ENCODE measurements around the gene LURAP1L. TPM values are rescaled to one million over a fixed set of nuclear protein-coding genes. Genes with fewer than 3 reads are reported as not detected.
A peak's percentile ranks its signal among the peaks of the same experiment; 100 is the strongest.

The LURAP1L gene
- total RNA-seq, 1 donor, result 38.0 TPM

- TF ChIP-seq CTCF (IDR thresholded peaks at IDR 0.05; ENCODE audit: insufficient read depth, low read depth, low read length), result no peak
- no peak overlapping the region for H3K4me3 ChIP-seq (ENCODE audit: low read depth, low read length)
- DNase-seq (ENCODE audit: low read depth), result peak; percentile 87
Observed at GRCh38 chr9:12815888-12816287, 41.1 kb downstream of the LURAP1L start.

GRCh38 chr9:12816656-12817101, 41.9 kb downstream of the LURAP1L start:
- DNase-seq (ENCODE audit: low read depth), result no peak
- TF ChIP-seq CTCF (IDR thresholded peaks at IDR 0.05; ENCODE audit: insufficient read depth, low read depth, low read length), result no peak
- H3K4me3 ChIP-seq (ENCODE audit: low read depth, low read length), result no peak overlapping the region

- no peak overlapping the region for H3K4me3 ChIP-seq (ENCODE audit: low read depth, low read length)
- no peak for TF ChIP-seq CTCF (IDR thresholded peaks at IDR 0.05; ENCODE audit: insufficient read depth, low read depth, low read length)
- peak; percentile 86 for DNase-seq (ENCODE audit: low read depth)
Observed at GRCh38 chr9:12817702-12818101, 42.9 kb downstream of the LURAP1L start.

GRCh38 chr9:12818431-12819000, 43.7 kb downstream of the LURAP1L start:
- TF ChIP-seq CTCF (IDR thresholded peaks at IDR 0.05; ENCODE audit: insufficient read depth, low read depth, low read length), result peak; percentile 9
- no peak overlapping the region for H3K4me3 ChIP-seq (ENCODE audit: low read depth, low read length)
- peak; percentile 40 for DNase-seq (ENCODE audit: low read depth)

- DNase-seq (ENCODE audit: low read depth), result peak; percentile 20
- H3K4me3 ChIP-seq (ENCODE audit: low read depth, low read length), result no peak overlapping the region
- TF ChIP-seq CTCF (IDR thresholded peaks at IDR 0.05; ENCODE audit: insufficient read depth, low read depth, low read length), result peak; percentile 49
Observed at GRCh38 chr9:12819436-12820185, 44.8 kb downstream of the LURAP1L start.

- no peak for TF ChIP-seq CTCF (IDR thresholded peaks at IDR 0.05; ENCODE audit: insufficient read depth, low read depth, low read length)
- DNase-seq (ENCODE audit: low read depth), result no peak
Observed at GRCh38 chr9:12822111-12822510, 47.3 kb downstream of the LURAP1L start.

More at GRCh38 chr9:12822111-12822510, 47.3 kb downstream of the LURAP1L start:
- no peak overlapping the region for H3K4me3 ChIP-seq (ENCODE audit: low read depth, low read length)
